ENCODE results near the gene DLG5.

The DLG5 gene

GRCh38 chr10:77889277-77889903, 37.2 kb downstream of the DLG5 start:
- no peaks in the 10 kb centered on the region for H3K36me3 ChIP-seq
- H3K27me3 ChIP-seq: no peaks in the 10 kb centered on the region
- no peak for TF ChIP-seq CTCF (IDR thresholded peaks at IDR 0.05; ENCODE audit: low read depth, low read length)
- no peak for DNase-seq
- no peak overlapping the region for H3K4me3 ChIP-seq (ENCODE audit: low read depth, low read length)
- no peaks in the 10 kb centered on the region for H3K9me3 ChIP-seq
- peaks cover 19% of the 10 kb centered on the region for H3K4me1 ChIP-seq

- peaks cover 19% of the 10 kb centered on the region for H3K4me1 ChIP-seq
Measured at GRCh38 chr10:77888356-77888703, 38.2 kb downstream of the DLG5 start.

GRCh38 chr10:77887631-77888355, 38.8 kb downstream of the DLG5 start:
- no peaks in the 10 kb centered on the region for H3K36me3 ChIP-seq
- no peaks in the 10 kb centered on the region for H3K9me3 ChIP-seq
- TF ChIP-seq CTCF (IDR thresholded peaks at IDR 0.05; ENCODE audit: low read depth, low read length): no peak
- H3K4me3 ChIP-seq (ENCODE audit: low read depth, low read length): peak overlapping the region; percentile 3
- H3K27me3 ChIP-seq: no peaks in the 10 kb centered on the region
- H3K4me1 ChIP-seq: peaks cover 19% of the 10 kb centered on the region
- no peak for DNase-seq

More at GRCh38 chr10:77888356-77888703, 38.2 kb downstream of the DLG5 start:
- TF ChIP-seq CTCF (IDR thresholded peaks at IDR 0.05; ENCODE audit: low read depth, low read length): no peak
- H3K27me3 ChIP-seq: no peaks in the 10 kb centered on the region
- H3K4me3 ChIP-seq (ENCODE audit: low read depth, low read length): no peak overlapping the region
- no peaks in the 10 kb centered on the region for H3K36me3 ChIP-seq
- no peak for DNase-seq
- no peaks in the 10 kb centered on the region for H3K9me3 ChIP-seq

GRCh38 chr10:77886795-77887355, 39.7 kb downstream of the DLG5 start:
- Histone ChIP-seq H3K9me3 (no peaks in the 10 kb centered on the region), H3K4me3 (ENCODE audit: low read depth, low read length) (no peak overlapping the region), H3K27me3 (no peaks in the 10 kb centered on the region), H3K4me1 (peaks cover 19% of the 10 kb centered on the region), H3K36me3 (no peaks in the 10 kb centered on the region)
- TF ChIP-seq CTCF (IDR thresholded peaks at IDR 0.05; ENCODE audit: low read depth, low read length): no peak
- no peak for DNase-seq

- no peaks in the 10 kb centered on the region for H3K27me3 ChIP-seq
- no peaks in the 10 kb centered on the region for H3K36me3 ChIP-seq
- peaks cover 25% of the 10 kb centered on the region for H3K4me1 ChIP-seq
- no peak for DNase-seq
- H3K4me3 ChIP-seq (ENCODE audit: low read depth, low read length): no peak overlapping the region
- no peaks in the 10 kb centered on the region for H3K9me3 ChIP-seq
- TF ChIP-seq CTCF (IDR thresholded peaks at IDR 0.05; ENCODE audit: low read depth, low read length): no peak
Measured at GRCh38 chr10:77884181-77884580, 42.4 kb downstream of the DLG5 start.

GRCh38 chr10:77881636-77882035, 44.9 kb downstream of the DLG5 start:
- TF ChIP-seq CTCF (IDR thresholded peaks at IDR 0.05; ENCODE audit: low read depth, low read length): no peak
- H3K4me1 ChIP-seq: peaks cover 26% of the 10 kb centered on the region
- no peaks in the 10 kb centered on the region for H3K27me3 ChIP-seq
- no peak for DNase-seq
- no peaks in the 10 kb centered on the region for H3K9me3 ChIP-seq
- no peaks in the 10 kb centered on the region for H3K36me3 ChIP-seq
- H3K4me3 ChIP-seq (ENCODE audit: low read depth, low read length): no peak overlapping the region
